Kidney (tissue), 14 donors: ENCODE measurements around the gene EMC9. TPM values are rescaled to one million over a fixed set of nuclear protein-coding genes. Genes with fewer than 3 reads are reported as not detected.

Experiments
- DNase-seq, 5 donors: peaks; one replicate each; pipeline ENCODE4 v3.0.0-alpha.2; 2013 to 2020
- FAIRE-seq: peaks from 2 replicates; lab custom pipeline; 2012; peaks lifted over from hg19 to GRCh38; lab: Jason Lieb, UNC
- H3K27ac ChIP-seq, 2 donors: one replicate each; pipeline ENCODE4 v1.7.0; 2013; ENCODE audit warnings: low read depth in 2 of 2, low read length in 2 of 2, inconsistent platforms in 1 of 2
- H3K27me3 ChIP-seq: one replicate; pipeline ENCODE4 v1.7.1; 2013; ENCODE audit warnings: low read length, inconsistent platforms; ENCODE audit not compliant: control insufficient read depth, insufficient read depth
- H3K36me3 ChIP-seq, 3 donors: one replicate each; pipeline versions ENCODE4 v1.7.0 to v1.7.1; 2013; ENCODE audit warnings: low read length in 3 of 3, control low read depth in 1 of 3, inconsistent platforms in 1 of 3; ENCODE audit not compliant: insufficient read depth in 3 of 3, control insufficient read depth in 2 of 3
- H3K4me1 ChIP-seq, 3 donors: one replicate each; pipeline versions ENCODE4 v1.7.0 to v1.7.1; 2013; ENCODE audit warnings: low read length in 3 of 3, inconsistent platforms in 1 of 3, low read depth in 1 of 3; ENCODE audit not compliant: control insufficient read depth in 2 of 3, insufficient read depth in 2 of 3
- H3K4me3 ChIP-seq, 3 donors: one replicate each; pipeline versions ENCODE4 v1.7.0 to v1.8.1; 2013; ENCODE audit warnings: low read length in 3 of 3, control low read depth in 1 of 3, inconsistent platforms in 1 of 3
- H3K9ac ChIP-seq, 3 donors: one replicate each; pipeline versions ENCODE4 v1.7.0 to v1.7.1; 2013; ENCODE audit warnings: low read length in 3 of 3, control low read depth in 1 of 3, inconsistent platforms in 1 of 3
- H3K9me3 ChIP-seq, 3 donors: one replicate each; pipeline versions ENCODE4 v1.7.0 to v1.7.1; 2013; ENCODE audit warnings: low read length in 3 of 3, control low read depth in 1 of 3, inconsistent platforms in 1 of 3; ENCODE audit not compliant: control insufficient read depth in 2 of 3, insufficient read depth in 1 of 3
- CTCF ChIP-seq: IDR thresholded peaks from 3 replicates; pipeline ENCODE4 v1.5.1; 2012; ENCODE audit warnings: mild to moderate bottlenecking, moderate library complexity, borderline replicate concordance; ENCODE audit not compliant: insufficient read depth; ENCODE audit errors: extremely low read depth
- intact Hi-C: fragments of 100-400 bp; cut with DNase I; formaldehyde crosslinking; loops from one replicate; pipeline ENCODE4 v1.11.1; 2022
- polyA plus RNA-seq: library from polyadenylated mRNA; stranded (reverse); fragments of 350-450 nt; fragmentation: Illumina TruSeq; extraction: RNeasy Lipid Tissue Mini Kit (QIAGEN cat#74804); gene quantifications from one replicate; pipeline ENCODE4 v1.2.3, GENCODE V29; 2014; ENCODE audit warnings: low read depth, low replicate concordance; ENCODE audit not compliant: insufficient read depth
- total RNA-seq: library from RNA; stranded (reverse); fragmentation: NEBNext Ultra II Directional; extraction: Animal tissue kit (Norgen Biotek cat#: 25700); gene quantifications from one replicate; pipeline ENCODE4 v1.2.1, GENCODE V29; 2021
- donor health status: control.
- donor health status: control.
- donor health status: control.
- donor health status: control.
- donor health status: control.
- donor health status: DM: yes; HTN: yes; CAD: no.
- donor health status: Normal renal cell carcinoma (clear cell type).

EMC9 gene
- total and polyA plus RNA-seq, 2 donors from 2014 or later: 22.1 to 62.5 TPM

DNA sequence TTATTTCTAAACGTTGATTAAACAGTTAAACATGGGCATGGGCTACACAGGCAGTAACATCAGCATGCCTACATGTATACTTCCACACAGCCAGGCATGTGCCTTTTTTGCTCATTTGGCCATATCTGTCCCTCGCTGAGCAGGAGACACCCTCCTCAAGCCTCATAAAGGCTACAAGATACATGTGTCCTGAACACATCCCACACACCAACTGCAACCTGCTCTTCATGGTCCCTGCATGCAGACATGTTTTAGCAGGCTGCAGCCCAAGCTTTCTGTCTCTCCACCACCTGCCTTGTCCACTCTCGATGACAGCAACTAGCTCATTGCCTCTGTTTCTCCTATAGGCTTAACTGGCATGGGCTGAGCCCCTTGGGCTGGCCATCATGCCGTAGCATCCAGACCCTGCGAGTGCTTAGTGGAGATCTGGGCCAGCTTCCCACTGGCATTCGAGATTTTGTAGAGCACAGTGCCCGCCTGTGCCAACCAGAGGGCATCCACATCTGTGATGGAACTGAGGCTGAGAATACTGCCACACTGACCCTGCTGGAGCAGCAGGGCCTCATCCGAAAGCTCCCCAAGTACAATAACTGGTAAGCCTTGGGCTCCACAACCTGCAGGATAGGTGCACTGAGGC is 44.7 kb downstream of the EMC9 start:
- H3K4me1 ChIP-seq: peaks cover 0 to 27% (median 4%) of the 10 kb centered on the region in 3 donors
- H3K27me3 ChIP-seq: no peaks in the 10 kb centered on the region
- intact Hi-C loops: no loop called here
- H3K9me3 ChIP-seq: no peaks in the 10 kb centered on the region
- DNase-seq (peak in 1 of 5 donors; percentile 47), FAIRE-seq (no peak)
- peak overlapping the region in 1 of 3 donors; percentile 28 for H3K4me3 ChIP-seq
- H3K9ac ChIP-seq: no peak overlapping the region
- H3K36me3 ChIP-seq: peaks cover 0 to 25% (median 9%) of the 10 kb centered on the region in 3 donors
- H3K27ac ChIP-seq: peak overlapping the region in 1 of 2 donors; percentile 55
- TF ChIP-seq CTCF: no peak

GRCh38 chr14:24095271-24096068 is 45.9 kb downstream of the EMC9 start:
- Histone ChIP-seq H3K9ac (peak overlapping the region in 2 of 3 donors; percentile 5 to 97), H3K4me1 (peaks cover 0 to 27% (median 4%) of the 10 kb centered on the region in 3 donors), H3K9me3 (no peaks in the 10 kb centered on the region), H3K4me3 (peak overlapping the region; percentile 51 to 82 (median 71)), H3K27me3 (no peaks in the 10 kb centered on the region), H3K27ac (peak overlapping the region; percentile 92 to 95), H3K36me3 (peaks cover 0 to 22% (median 5%) of the 10 kb centered on the region in 3 donors)
- DNase-seq: peak; percentile 79 to 89 (median 82)
- no peak for FAIRE-seq
- intact Hi-C loops: no loop called here
- no peak for TF ChIP-seq CTCF

DNA sequence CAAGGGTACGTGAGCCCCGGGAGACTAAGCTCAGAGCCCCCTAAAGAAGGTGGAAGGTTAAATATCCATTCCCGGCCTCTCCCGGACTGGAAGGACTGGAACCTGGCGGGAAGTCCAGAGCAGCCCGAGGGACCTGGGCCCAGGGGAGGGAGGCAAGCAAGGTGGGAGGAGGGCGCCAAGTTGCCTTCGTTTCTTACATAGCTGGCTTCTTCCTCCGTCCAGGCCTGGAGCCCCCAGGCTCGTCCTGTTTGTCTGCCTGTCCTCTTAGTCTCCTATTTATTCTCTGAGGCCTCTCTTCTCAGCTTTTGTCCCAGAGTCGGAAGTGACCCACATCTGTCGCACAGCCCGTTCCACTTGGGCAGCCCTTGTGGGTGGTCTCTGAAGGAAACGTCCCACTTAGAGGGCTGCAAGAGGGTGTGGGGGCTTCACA is 46.5 kb downstream of the EMC9 start:
- intact Hi-C loops: no loop called here
- Histone ChIP-seq H3K27me3 (no peaks in the 10 kb centered on the region), H3K9me3 (no peaks in the 10 kb centered on the region), H3K4me1 (peaks cover 0 to 27% (median 4%) of the 10 kb centered on the region in 3 donors), H3K4me3 (peak overlapping the region; percentile 51 to 82 (median 71)), H3K36me3 (peaks cover 0 to 22% (median 5%) of the 10 kb centered on the region in 3 donors), H3K9ac (peak overlapping the region; percentile 33 to 97 (median 81)), H3K27ac (peak overlapping the region; percentile 92 to 95)
- DNase-seq (peak; percentile 54 to 80 (median 66)), FAIRE-seq (no peak)
- TF ChIP-seq CTCF: no peak
